Tibial artery (tissue), 4 donors: ENCODE results near the gene CORO2B.

Source experiments
- DNase-seq, 2 donors: peaks; one replicate each; pipeline ENCODE4 v3.0.0-alpha.2; 2019
- H3K27ac ChIP-seq, 2 donors: fragments of 200-600 bp; sonication (generic) in 1 of 2; 1 replicate in 1 of 2; 2 replicates in 1 of 2; pipeline ENCODE4 v1.5.1; 2018 to 2019; ENCODE audit warnings: mild to moderate bottlenecking in 1 of 2
- H3K27me3 ChIP-seq, 2 donors: fragments of 200-600 bp; sonication (generic) in 1 of 2; one replicate each; pipeline versions ENCODE4 v1.5.1 to v1.6.0; 2016 to 2019
- H3K36me3 ChIP-seq, 3 donors: fragments of 200-600 bp; sonication (generic) in 2 of 3; one replicate each; pipeline ENCODE4 v1.5.1; 2016 to 2019; ENCODE audit warnings: mild to moderate bottlenecking in 2 of 3
- H3K4me1 ChIP-seq, 4 donors: fragments of 200-600 bp; sonication (generic) in 2 of 4; 1 replicate in 3 of 4; 2 replicates in 1 of 4; pipeline ENCODE4 v1.5.1; 2016 to 2019
- H3K4me3 ChIP-seq, 2 donors: fragments of 200-600 bp; sonication (generic) in 1 of 2; 1 replicate in 1 of 2; 2 replicates in 1 of 2; pipeline ENCODE4 v1.5.1; 2018 to 2019; ENCODE audit warnings: mild to moderate bottlenecking in 2 of 2
- H3K9me3 ChIP-seq, 3 donors: fragments of 200-600 bp; sonication (generic) in 1 of 3; one replicate each; pipeline ENCODE4 v1.5.1; 2016 to 2019
- intact Hi-C: fragments of 100-400 bp; cut with DNase I; formaldehyde crosslinking; loops from one replicate; pipeline ENCODE4 v1.15.0; 2023; ENCODE audit warnings: low total_unique reads
- TF ChIP-seq, protein P1 (sequence below), 2 experiments: fragments of 200-600 bp in 1 of 2; fragments of 450-650 bp in 1 of 2; IDR thresholded peaks; one replicate each; pipeline ENCODE4 v1.5.1; 2017 to 2019; ENCODE audit warnings: antibody characterized with exemption in 2 of 2, mild to moderate bottlenecking in 1 of 2, moderate library complexity in 1 of 2

Gene CORO2B

DNA sequence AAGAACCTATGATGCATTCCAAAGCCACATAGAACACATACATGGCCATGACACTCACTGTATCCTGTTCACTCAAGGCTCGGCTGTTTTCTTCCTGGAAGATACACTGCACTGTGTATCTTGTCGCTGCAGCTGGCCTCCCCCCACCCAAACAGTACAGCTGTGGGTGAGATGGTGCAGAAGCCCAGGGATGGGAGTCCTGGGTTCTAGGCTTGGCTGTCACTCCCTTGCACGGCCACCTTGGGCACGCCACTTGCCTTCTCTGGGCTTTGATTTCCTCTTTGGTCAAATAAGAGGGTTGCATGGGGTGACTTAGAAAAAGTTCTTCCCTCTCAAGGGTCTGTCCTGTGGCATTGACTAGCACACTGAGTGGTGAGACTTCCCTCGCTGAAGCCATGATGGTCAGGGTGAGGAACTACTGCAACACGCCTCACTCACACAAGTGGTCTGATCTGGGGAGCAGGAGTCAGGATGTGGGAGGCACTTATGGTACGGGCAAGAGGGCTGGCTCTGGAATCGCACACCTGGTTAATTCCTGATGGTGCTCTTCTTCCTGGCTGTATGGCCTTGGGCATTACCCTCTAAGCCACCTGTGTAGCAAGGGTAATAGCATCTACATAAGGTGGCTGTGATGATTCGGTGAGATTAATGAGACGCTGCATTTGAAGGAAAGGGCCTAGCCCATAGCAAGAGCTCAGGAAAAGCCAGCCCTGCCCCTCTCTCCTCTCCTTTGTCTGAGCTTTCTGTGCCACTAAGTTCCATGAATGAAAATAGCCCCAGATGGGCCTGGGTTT, 197.9 kb downstream of the CORO2B start:
- TF ChIP-seq, protein P1, sequence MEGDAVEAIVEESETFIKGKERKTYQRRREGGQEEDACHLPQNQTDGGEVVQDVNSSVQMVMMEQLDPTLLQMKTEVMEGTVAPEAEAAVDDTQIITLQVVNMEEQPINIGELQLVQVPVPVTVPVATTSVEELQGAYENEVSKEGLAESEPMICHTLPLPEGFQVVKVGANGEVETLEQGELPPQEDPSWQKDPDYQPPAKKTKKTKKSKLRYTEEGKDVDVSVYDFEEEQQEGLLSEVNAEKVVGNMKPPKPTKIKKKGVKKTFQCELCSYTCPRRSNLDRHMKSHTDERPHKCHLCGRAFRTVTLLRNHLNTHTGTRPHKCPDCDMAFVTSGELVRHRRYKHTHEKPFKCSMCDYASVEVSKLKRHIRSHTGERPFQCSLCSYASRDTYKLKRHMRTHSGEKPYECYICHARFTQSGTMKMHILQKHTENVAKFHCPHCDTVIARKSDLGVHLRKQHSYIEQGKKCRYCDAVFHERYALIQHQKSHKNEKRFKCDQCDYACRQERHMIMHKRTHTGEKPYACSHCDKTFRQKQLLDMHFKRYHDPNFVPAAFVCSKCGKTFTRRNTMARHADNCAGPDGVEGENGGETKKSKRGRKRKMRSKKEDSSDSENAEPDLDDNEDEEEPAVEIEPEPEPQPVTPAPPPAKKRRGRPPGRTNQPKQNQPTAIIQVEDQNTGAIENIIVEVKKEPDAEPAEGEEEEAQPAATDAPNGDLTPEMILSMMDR (IDR thresholded peaks at IDR 0.05), result no peak
- DNase-seq, result peak in 1 of 2 donors; percentile 52
- Histone ChIP-seq H3K4me1 (peaks cover 0 to 29% (median 21%) of the 10 kb centered on the region in 4 donors), H3K4me3 (no peak overlapping the region), H3K27ac (peak overlapping the region; percentile 71 to 79), H3K36me3 (peaks cover 14 to 29% (median 25%) of the 10 kb centered on the region in 3 donors), H3K27me3 (no peaks in the 10 kb centered on the region), H3K9me3 (no peaks in the 10 kb centered on the region)
- intact Hi-C loops, result loop anchor here (5.0 kb wide), 1 partner anchor 41 kb away; no protein-coding TSS in a partner anchor
